ENCODE data around the gene NTM. TPM values are rescaled to one million over a fixed set of nuclear protein-coding genes. Genes with fewer than 3 reads are reported as not detected.

The NTM gene
- total RNA-seq, 1 donor from 2014 or later, result 10.3 TPM

- DNase-seq (ENCODE audit: extremely low read depth, low read depth, low spot score), result no peak
Observed at GRCh38 chr11:131802440-131803115, 432.2 kb downstream of the NTM start.

GRCh38 chr11:131807876-131808275 is 437.5 kb downstream of the NTM start:
- DNase-seq (ENCODE audit: extremely low read depth, low read depth, low spot score), result no peak

- DNase-seq (ENCODE audit: extremely low read depth, low read depth, low spot score), result no peak
Observed at GRCh38 chr11:131808470-131808869, 438.1 kb downstream of the NTM start.

GRCh38 chr11:131809203-131809918 is 438.9 kb downstream of the NTM start:
- no peak for DNase-seq (ENCODE audit: extremely low read depth, low read depth, low spot score)

GRCh38 chr11:131810541-131810940 is 440.1 kb downstream of the NTM start:
- no peak for DNase-seq (ENCODE audit: extremely low read depth, low read depth, low spot score)

DNA sequence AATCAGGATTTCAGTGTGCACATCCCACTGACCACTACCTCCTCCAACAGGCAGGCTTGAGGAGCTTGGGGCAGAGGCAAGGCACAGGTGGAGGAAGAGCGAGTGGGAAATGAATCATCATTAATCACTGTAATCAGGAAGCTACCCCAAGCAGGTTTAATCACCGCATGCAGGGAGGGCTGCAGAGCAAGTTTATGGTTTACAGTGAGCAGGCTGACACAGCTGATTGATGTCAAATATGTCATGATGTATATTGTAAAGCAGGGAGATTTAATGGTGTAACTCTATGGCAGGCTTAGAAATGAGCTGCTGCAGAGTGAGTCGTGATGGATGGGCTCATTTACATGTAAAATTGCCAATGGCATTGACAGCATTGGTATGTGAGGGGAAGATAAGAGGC is 441.0 kb downstream of the NTM start:
- DNase-seq (ENCODE audit: extremely low read depth, low read depth, low spot score), result no peak

GRCh38 chr11:131814108-131814507 is 443.7 kb downstream of the NTM start:
- no peak for DNase-seq (ENCODE audit: extremely low read depth, low read depth, low spot score)

DNA sequence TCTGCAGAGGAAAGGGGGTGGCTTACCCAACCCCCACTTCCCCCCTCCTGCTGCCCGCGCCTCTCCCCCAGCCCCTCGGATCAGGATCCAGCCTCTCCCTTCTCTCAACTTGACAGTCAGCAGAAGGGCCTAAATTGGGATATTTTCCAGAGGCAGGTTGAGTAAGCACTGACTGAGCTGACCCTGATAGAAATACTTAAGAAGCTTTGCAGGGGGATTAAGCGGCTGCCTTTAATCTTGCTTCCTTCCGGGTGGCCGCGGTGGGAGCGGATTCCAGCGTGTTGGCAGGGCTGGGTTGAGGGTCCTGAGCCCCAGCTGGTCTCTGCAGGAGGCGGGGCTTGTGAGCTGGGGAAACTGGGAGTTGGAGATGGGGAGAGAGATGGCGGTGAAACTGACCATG is 445.2 kb downstream of the NTM start:
- no peak for DNase-seq (ENCODE audit: extremely low read depth, low read depth, low spot score)

GRCh38 chr11:131816051-131816450 is 445.6 kb downstream of the NTM start:
- no peak for DNase-seq (ENCODE audit: extremely low read depth, low read depth, low spot score)

DNA sequence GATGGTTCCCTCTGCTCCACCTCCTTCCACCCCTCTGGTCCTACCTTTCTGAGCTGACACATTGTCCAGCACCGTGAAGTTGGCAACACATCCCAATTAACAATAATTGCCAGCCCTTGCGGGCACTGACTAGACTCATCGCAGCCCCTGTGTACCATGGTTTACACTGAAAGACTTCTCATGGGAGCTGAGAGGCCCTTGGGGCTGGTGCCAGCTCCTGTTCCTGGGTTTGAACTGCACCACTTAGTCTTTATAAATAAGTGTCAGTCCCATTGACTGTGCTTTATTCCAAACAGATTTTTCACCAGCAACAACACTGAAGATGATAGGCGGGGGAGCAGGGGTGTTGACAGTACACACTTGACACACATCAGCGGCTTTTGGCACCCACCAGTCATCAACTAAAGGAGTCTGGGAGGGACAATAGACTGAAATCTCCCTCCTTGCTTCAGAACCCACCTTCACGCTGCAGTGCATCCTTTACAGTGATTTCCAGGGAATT is 447.3 kb downstream of the NTM start:
- DNase-seq (ENCODE audit: extremely low read depth, low read depth, low spot score), result no peak

GRCh38 chr11:131819865-131820264 is 449.4 kb downstream of the NTM start:
- no peak for DNase-seq (ENCODE audit: extremely low read depth, low read depth, low spot score)

GRCh38 chr11:131822506-131822905 is 452.1 kb downstream of the NTM start:
- no peak for DNase-seq (ENCODE audit: extremely low read depth, low read depth, low spot score)

- DNase-seq (ENCODE audit: extremely low read depth, low read depth, low spot score), result no peak
Observed at GRCh38 chr11:131823772-131824171, 453.4 kb downstream of the NTM start.

GRCh38 chr11:131824771-131825170 is 454.4 kb downstream of the NTM start:
- no peak for DNase-seq (ENCODE audit: extremely low read depth, low read depth, low spot score)

DNA sequence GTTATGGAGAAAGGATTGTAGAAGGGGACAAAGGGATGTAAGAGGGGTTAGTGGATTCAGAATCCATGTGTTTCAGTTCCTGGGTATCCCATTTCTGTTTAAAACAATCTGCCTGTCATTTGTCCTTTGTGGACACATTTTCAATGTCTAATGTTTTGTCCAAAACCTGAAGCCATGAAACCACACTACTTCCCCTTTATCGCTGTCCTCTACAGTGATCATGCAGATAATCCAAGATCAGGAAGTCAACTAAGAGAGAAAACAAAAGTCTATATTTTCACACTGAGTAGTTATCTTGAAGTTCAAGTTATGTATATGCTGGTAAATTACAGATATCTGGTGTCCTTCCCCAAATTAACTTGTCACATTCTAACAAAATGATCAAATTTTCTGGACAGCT is 457.0 kb downstream of the NTM start:
- no peak for DNase-seq (ENCODE audit: extremely low read depth, low read depth, low spot score)

GRCh38 chr11:131829725-131830124 is 459.3 kb downstream of the NTM start:
- DNase-seq (ENCODE audit: extremely low read depth, low read depth, low spot score), result no peak

DNA sequence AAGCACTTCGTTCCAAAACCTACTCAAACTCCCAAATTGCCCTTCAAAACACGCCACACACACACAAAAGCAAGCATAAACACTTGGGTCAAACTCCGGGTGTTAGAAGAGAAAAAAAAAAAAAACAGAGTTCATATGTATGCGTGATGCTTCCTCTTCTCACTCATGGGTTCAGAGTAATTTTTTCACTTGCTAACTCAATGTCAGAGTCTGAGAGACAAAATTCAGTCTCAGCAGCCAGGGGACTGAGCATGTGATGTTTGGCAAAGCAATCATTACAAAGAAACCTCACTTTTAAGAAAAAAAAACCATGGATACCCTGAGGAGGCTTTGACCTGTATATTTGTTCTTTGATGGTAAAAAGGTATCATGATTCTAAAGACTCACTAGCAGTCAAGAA is 461.7 kb downstream of the NTM start:
- no peak for DNase-seq (ENCODE audit: extremely low read depth, low read depth, low spot score)

DNA sequence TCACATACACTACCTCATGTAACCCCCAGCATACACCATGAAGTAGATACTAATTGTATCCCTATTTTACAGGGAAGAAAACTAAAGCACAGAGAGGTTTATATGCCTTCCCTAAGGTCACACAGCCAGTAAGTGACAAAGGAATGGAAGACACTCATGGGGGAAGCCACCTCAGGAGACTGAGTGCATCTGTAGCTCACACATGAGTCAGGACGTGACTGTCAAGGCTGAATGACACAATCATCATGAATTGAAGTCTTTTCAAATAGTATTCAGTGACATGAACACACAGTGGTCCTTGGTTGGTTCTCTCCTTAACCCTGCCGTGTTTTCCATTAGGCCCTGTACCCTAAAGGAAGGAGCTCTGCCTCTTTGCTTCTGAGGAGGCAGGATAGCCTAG is 463.0 kb downstream of the NTM start:
- DNase-seq (ENCODE audit: extremely low read depth, low read depth, low spot score), result no peak

GRCh38 chr11:131837562-131837961 is 467.1 kb downstream of the NTM start:
- no peak for DNase-seq (ENCODE audit: extremely low read depth, low read depth, low spot score)

DNA sequence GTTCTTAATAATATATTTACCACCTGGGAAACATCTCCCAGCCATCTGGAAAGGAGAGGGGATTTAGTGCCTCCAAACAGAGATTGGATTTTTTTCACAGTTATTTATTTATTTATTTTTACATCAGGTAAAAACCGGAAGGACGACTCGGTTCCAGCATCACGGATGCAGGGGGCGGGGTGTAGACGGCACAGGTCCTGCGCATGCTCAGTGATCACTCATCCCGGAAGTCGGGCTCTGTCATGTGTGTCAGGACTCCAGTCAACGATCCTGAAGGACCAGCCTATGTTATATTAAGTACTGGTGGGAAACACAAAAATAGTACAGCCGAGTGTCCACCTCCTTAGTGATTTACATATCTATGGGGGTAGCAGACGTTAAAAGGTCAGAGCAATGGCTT is 467.6 kb downstream of the NTM start:
- no peak for DNase-seq (ENCODE audit: extremely low read depth, low read depth, low spot score)

DNA sequence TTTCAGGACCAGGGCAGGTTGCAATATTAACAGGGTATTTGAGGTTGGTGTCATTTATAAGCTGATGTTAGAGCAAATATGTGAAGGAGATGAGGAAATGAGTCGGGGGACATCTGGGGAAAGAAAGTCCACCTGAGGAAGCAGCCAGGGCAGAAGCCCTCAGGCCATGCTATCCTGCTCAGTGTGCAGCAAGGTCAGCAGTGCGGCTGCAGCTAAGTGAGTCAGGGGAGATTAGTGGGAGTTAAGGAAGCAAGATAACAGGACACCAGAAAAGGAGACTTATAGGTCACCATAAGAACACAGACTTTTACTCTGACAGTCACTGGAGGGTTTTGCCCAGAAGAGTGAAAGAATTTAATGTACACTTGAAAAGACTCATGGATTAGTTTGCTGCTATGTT is 468.9 kb downstream of the NTM start:
- no peak for DNase-seq (ENCODE audit: extremely low read depth, low read depth, low spot score)

DNA sequence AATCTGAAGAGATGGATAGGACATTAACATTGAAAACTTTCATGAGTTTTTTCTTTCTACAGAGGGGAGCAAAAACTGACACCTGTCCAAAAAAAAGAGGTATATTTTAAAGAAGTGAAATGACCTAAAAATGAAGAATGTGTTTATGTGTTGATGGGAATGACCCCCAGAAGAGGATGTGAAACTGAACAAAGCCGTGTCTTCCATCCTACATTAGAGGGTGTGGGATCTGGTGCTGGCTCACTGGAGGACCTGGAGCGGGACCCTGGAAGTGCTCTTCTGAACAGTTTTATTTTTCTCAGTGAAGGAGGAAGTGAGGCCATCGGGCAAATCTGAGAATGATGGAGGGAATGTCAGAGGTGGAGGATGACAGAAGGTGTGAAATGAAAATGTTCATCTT is 470.1 kb downstream of the NTM start:
- no peak for DNase-seq (ENCODE audit: extremely low read depth, low read depth, low spot score)
